RPMI8226 (cell line): ENCODE measurements around the gene KLHL14.
"Not testable (repeated sequence)": the region's sequence is repeated elsewhere in the genome, so short reads cannot be mapped to it uniquely, and the experiment has no call there.

Experiments
- DNase-seq: peaks from one replicate; pipeline ENCODE4 v3.0.0-alpha.2; 2015

KLHL14 gene, protein sequence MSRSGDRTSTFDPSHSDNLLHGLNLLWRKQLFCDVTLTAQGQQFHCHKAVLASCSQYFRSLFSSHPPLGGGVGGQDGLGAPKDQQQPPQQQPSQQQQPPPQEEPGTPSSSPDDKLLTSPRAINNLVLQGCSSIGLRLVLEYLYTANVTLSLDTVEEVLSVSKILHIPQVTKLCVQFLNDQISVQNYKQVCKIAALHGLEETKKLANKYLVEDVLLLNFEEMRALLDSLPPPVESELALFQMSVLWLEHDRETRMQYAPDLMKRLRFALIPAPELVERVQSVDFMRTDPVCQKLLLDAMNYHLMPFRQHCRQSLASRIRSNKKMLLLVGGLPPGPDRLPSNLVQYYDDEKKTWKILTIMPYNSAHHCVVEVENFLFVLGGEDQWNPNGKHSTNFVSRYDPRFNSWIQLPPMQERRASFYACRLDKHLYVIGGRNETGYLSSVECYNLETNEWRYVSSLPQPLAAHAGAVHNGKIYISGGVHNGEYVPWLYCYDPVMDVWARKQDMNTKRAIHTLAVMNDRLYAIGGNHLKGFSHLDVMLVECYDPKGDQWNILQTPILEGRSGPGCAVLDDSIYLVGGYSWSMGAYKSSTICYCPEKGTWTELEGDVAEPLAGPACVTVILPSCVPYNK

DNA sequence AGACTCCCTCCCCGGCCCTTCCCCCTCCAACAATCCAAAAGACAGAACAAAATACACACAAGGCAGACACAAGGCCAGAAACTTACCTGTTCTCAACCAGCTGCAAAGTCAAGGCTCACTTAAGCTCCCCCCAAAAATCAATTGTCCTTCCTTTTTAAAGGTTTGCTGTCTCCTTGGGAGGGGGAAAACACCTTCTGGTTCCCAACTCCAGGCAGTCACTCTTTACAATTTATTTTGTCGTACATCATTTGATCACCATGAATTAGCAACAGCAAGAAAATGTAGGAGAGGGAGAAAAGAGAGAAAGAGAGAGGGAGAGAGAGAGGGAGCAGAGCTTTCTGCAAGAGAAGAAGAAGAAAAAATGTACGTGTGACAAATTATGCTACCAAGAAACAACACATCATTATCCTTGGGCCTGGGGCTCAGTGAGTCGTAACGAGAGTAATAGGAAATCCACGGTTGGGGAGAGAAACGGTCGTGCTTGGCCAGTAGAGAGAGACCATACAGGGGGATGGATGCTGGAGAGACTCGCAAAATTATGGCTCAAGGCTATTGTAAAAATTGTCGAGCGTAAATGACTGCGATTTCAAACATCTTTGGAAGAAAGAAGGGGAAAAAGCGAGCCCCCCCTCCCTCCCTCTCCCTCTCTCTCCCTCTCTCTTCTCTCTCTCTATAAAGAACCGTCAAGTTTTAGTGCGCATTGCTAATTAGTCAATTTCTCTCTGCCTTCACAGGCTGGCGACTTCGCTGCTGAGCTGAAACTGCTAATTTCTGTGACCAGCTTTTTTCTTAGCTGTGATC, at the start of gene KLHL14:
Gene KLHL14 (minus strand): TSS at position 443 of the 801 bp plus-strand sequence. CDS start 2,432 bp downstream, outside the sequence.
- DNase-seq: no peak

DNA sequence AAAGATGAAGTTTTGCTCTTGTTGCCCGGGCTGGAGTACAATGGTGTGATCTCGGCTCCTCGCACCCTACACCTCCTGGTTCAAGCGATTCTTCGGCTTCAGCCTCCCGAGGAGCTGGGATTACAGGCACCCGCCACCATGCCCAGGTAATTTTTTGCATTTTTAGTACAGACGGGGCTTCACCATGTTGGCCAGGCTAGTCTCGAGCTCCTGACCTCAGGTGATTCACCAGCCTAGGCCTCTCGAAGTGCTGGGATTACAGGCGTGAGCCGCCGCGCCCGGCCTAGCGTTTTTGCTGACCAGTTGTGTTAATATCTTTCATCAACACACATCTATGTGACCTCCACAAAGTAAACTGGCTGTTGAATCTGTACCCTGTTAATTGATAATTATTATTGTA, 49.4 kb upstream of the KLHL14 start:
- DNase-seq: no peak

DNA sequence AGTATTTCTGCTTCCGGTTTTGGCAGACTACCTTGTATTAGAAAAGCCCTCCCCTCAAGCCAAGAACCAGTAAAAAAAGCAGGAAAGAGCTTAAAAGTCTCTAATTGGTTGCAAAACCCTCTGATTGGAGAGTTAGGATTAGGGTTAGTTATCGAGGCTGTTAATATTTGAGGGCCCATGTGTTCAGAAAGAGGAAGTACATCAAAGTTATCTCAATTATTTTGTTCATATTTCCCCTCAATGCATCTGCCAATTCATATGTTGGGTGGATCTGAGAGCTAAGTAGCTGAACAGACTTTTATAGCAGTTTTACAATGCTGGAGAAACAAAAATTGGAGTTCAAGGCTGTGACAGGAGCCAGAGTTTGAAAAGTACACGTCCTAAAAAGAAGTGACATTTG, 43.1 kb upstream of the KLHL14 start:
- DNase-seq: no peak

DNA sequence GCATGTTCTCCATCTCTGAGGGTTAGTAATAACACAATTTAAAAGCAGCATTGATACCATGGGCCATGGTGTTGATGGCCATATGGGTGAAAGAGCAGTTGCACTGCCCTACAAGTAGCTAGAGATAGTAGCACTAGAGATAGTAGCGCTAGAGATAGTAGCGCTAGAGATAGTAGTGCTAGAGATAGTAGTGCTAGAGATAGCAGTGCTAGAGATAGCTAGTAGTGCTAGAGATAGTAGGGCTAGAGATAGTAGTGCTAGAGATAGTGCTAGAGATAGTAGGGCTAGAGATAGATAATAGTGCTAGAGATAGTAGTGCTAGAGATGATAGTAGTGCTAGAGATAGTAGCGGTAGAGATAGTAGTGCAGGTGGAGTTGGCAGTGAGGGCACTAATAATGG, 39.5 kb upstream of the KLHL14 start:
- no peak for DNase-seq

DNA sequence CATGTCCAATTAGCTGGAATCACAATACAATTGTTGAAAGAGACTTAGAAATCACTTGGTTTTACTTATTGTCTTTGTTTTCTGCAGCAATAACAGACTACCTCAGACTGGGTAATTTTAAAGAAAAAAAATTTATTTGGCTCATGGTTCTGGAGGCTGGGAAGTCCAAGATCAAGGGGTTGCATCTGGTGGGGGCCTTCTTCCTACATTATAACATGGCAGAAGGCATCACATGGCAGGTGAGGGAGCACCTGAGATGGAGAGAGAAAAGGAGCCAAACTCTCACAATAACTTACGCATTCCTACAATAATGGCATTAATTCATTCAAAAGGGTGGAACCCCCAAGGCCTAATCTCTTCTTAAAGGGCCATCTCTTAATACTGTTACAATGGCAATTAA, 37.5 kb upstream of the KLHL14 start:
- DNase-seq: no peak

DNA sequence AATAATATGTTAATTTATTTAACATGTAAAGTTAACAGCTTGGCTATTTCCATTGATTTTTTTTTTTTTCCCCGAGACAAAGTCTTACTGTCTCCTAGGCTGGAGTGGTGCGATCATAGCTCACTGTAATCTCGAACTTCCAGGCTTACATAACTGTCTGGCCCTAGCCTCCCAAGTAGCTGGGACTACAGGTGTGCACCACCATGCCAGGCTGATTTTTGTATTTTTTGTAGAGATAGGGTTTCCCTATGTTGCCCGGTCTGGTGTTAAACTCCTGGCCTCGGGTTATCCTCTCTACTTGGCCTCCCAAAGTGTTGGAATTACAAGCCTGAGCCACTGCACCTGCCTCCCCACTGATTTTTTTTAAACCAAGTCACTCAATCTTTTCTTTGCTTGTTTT, 32.5 kb upstream of the KLHL14 start:
- no peak for DNase-seq

DNA sequence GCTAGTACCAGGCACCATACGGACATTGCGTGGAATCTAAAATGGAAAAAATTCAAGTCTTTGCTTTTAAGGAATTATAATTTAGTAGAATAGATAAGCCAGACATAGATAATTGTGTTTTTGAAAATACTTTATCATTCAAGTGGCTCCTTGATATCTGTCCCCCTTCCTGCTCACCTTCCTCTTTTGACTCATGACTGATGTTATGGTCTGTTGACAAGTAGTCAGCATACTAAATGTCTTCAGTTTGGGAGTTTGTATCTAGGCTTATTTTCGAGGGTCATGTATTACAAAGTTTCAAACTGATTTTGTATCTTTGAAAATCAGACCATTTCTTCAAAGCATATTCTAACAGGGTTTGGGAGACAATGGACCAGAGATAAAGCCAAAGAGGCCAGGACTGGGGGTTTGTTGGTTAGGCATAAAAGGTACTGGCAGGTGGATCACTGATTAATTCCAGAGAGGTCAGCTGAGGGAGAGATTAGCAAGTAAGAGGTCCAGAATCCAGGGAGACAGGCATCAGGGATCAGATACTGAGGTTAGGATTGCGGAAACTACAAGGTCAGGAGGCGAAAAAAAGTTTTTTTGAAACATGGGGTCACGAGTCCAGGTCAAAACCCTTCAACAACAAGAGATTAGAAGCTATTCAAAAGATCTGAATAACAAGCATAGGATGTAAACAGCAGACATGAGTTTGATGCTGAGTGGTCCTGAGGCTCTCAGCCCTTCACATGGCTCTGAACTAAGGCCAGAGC, 31.5 kb upstream of the KLHL14 start:
- no peak for DNase-seq

DNA sequence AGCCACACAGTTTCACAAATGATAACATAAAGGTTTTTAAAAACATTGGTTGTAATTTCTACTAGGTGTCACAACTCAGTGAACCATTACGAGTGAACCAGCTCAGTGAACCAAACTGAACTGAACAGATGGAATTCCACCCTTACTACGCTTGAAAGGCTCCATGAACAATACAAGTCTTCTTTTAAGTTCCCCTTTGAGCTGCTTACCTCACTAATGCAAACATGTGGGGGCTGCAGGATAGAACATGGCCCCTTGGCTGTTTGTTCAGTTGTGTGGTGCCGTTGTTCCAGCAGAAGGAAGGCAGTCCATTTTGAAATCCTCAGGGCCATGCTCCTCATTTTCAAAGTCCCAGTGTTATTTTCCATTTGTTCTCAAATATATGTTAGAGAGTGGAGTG, 30.7 kb upstream of the KLHL14 start:
- no peak for DNase-seq

DNA sequence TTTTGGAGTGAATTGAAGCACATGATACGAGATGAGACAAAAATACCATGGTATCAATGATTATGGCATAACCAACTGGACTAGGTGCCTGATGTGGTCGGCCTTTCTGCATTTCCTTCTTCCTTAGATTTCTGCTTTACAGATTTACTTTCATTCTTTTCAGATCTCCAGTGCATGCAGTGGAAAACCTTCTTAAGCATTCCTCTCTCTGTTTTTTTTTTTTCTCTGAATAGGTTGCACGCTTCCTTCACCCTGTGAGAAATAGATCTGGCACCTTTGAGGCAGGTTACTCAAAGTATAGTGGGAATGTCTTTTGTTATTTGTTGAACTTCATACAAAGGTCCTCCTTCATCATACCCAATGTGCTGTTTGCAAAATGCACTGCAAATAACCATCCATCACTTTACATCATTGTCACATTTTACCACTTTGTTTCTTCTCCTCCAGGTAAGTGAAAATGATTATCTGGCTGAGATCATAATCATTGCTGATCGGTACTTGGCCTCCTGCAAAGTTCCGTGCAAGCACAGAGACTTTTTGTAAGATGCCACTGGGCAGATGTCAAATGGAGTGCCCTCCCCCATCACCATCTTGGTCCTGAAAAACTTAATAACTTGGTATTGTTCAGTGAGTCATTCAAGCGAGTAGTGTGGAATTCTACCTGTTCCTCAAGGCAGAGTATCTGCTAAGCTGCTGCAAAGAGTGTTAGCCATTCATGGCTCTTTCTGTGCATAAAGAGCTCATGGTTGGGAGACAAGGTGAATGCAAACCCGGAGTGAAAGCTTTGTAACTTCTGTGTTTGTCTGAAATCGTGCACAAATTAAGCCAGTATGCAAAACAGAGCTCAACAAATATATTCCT, 30.0 kb upstream of the KLHL14 start:
- no peak for DNase-seq

DNA sequence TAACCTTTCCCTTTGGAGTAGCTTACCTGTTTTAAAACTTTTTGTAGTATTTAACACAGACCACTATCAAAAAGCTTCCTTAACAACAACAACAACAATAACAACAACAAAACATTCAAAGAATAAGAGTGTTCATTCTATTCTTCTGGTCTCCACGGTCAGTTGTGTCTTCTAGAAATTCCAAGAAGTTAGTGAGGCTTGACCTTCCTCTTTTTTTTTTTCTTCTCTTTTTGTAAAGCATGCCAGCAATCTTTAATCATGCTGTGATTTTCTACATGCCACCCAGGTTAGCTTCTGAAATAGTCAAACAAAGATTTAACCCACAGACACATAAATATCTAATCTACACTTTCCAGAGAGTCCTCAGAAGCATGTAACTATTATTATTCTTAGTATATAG, 28.4 kb upstream of the KLHL14 start:
- DNase-seq: no peak

DNA sequence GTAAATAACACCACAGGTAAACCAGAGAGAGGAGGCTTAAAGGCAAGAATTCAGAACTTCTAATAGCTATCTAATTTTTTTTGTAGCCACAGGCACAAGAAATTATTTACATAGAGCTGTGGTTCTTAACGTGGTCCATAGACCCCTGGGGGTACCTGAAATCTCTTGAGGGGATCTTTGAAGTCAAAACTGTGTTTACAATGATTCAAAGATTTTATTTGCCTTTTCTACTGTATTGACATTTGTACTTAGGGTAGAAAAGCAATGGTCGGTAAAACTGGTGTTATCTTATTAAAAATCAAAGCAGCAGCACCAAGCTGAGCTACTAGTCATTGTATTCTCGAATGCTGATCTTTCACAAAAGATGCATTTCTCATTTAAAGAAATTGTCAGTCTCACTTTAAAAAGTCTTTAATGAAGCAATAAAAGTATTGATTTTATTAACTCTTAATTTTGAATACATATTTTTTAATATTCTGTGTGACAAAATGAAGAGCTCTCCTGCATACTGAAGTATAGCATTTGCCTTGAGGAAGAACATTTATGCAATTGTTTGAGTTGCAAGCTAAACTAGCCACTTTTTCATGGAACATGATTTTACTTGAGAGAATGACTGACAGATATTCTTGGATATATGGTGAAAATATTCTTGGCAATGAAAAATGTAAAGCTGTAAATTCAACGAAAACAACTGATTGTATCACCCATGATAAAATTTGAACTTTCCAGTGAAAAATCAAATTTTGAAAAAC, 25.6 kb upstream of the KLHL14 start:
- DNase-seq: no peak

DNA sequence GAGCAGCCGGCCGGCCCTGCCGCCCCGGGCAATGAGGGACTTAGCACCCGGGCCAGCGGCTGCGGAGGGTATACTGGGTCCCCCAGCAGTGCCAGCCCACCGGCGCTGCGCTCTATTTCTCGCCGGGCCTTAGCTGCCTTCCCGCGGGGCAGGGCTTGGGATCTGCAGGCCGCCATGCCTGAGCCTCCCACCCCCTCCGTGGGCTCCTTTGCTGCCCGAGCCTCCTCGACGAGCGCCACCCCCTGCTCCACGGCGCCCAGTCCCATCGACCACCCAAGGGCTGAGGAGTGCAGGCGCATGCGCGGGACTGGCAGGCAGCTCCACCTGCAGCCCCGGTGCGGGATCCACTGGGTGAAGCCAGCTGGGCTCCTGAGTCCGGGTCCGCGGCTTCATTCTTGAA, 21.8 kb upstream of the KLHL14 start:
- DNase-seq: not testable (repeated sequence)

DNA sequence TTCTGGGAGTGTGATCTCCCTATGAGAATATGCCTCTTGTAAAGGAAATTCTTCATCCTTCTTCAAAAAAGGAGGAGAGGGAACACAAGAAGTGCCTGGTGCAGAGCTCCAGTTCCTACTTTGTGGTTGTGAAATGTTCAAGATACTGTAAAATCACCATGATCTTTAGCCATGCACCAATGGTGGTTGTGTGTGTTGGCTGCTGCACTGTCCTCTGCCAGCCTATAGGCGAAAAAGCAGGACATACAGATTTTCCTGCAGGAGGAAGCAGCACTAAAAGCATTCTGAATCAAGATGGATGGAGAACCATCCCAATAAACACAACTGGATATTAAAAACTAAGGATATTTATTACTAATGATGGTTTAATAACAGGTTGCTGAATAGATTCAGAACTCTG, 6.2 kb upstream of the KLHL14 start:
- DNase-seq: no peak

DNA sequence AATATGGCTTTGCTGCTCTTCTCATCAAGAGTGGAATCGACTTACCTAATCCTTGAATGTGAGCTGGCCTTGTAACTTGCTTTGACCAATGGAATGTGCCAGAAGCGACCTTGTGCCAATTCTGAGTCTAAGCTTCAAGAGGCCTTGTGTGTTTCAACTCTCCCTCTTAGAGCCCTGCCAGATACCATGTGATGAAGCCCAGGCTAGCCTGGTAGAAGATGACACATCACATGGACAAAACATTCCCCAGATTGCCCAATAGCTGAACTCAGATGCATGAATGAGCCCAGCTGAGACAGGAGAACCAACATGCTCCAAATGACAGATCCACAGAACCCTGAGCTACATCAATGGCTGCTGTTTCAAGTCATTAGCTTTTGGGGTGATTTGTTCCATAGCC, 4.2 kb upstream of the KLHL14 start:
- no peak for DNase-seq

DNA sequence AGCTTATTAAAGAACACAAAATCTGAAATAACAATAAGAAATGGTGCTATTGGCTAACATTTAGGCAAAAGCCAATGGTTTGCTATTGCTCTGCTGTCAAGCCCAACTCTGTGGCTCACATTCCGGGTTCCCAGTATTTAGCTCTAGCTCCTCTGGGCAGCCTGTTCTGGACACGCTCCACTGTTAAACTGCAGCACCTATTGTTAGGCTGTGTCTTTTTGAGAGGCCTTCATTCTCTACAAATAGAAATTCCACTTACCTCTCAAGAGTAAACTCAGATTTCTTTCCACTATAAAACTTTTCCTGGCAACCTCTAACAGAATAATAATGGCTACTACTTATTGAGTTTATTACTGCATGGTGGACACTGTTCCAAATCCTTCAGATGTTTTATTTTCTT, 3.7 kb upstream of the KLHL14 start:
- DNase-seq: no peak

DNA sequence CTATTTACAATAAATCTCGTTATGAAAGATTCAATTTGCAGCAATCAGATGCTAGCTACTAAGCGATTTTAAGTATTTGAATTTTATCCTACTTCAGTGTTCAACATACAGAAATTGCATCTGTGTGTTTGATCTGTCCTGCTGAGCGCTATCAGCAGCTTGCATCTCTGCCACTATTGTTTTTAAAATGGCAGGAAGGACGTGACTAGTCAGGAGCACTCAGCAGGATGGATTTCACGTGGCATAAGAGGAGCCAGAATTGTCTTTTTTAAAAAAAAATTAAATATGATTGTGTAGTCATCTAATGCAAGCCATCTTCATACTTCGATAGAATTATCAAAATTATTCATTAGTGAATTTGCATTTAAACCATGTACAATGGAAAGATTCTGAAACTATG, 2.8 kb upstream of the KLHL14 start:
- no peak for DNase-seq

DNA sequence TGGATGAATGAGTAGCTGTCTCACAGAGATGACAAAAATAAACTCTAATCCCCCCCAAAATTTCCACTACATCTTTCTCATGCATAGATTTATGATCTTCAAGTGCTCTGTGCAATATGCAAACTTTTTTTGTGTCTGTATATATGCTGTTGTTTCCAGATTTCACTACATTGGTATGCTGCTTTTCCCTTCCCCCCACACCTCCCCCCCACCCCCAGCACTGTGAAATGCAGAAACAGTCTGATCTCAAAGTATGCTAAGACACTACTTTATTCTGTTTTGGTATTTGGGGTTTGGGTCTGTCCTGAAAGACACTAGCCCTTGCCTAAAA, 524 bp upstream of the KLHL14 start:
- DNase-seq: no peak

DNA sequence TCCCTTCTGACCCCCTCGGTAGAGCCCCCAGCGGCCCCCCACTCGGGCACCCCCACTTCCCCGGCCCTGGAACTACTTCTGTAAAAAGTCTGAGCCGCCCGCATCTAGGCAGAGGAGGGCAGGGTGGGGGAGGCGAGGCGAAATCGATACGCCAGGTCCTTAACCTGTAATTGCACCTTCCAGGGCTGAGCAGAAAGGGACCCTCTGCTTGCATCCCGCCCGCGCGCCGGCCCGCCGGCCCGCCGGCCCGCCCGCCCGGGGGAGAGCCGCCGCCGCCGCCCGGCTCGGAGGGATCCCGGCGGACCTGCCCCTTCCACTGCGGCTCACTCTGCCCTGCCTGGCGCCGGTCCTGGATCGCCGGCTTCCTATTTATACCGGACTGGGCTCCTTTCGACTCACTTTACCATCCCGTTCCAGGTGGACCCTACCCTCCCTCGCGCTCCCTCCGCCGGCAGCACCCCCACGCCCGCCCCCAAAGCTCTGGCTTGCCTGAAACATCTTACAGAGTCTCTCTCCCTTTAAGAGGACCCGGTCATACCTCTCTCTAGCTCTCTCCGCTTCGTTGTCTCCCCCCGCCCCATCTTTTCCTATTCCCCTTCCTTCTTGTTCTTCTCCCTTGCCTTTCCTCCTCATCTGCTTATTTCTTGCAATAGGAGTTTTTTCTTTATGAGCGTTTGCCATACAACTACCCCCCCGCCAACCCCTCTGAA, 797 bp downstream of the KLHL14 start:
- peak; percentile 11 for DNase-seq

DNA sequence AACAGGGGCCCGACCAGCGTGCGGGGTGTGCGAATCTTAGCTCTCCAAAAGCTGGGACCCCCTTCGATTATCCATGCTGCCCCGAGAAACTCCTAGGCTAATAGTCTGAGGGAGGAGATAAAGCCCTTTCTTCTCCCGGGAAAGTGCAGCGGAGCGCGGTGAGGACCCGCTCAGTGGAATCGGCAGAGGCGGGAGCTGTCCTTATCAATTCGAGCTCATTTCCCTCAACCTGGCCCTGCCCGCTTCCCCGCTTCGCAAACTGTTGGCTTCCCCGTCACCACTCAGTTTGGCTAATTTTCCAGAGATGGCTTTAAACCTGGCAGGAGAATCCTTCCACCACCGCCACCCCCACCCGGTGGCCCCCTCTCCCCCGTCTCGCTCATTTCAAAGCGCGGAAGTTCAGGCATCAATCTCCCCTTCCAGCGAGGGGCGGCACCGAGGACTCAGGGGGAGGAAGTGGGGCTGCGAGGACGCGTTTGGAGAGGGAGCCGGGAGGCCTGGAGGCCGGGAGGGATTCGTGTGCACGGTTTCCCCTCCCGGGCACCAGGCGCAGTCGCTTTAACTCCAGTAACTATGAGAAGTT, 1.6 kb downstream of the KLHL14 start:
- DNase-seq: peak; percentile 6

DNA sequence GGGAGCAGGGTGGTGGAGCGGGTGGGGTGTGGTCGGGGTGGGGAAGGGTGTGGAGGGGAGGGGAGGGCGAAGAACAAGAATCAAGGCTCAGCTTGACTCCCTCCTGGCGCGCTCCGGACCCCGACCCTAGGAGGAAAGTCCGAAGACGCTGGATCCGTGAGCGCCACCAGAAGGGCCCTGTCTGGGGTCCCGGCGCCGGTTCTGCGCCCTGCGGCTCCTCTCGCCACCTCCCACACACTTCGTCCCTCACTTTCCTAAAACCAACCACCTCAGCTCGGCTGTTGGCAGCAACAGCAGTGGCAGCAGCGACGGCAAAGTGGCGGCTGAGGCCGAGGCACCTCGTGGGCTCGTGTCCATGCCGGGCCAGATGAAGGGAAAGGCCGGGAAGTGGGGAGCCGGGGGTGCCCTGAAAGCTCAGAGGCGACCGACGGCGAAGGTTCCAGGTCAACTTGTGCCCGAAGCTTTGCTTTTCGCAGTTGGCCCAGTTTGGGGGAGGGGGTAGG, 2.1 kb downstream of the KLHL14 start:
- no peak for DNase-seq
